Hematopoietic multipotent progenitor cell treated with erythropoietin and hydrocortisone succinate and interleukin-3 and kit ligand, for 15 days (in vitro differentiated cells): Measurements from ENCODE around the gene STIL.

Experiments used
- DNase-seq: peaks from one replicate; pipeline ENCODE4 v3.0.0-alpha.2; 2015; ENCODE audit warnings: low spot score

The STIL gene

GRCh38 chr1:47235241-47235681 is 78.7 kb downstream of the STIL start:
- no peak for DNase-seq

GRCh38 chr1:47233186-47233585 is 80.8 kb downstream of the STIL start:
- peak; percentile 63 for DNase-seq

GRCh38 chr1:47232187-47232874 is 81.6 kb downstream of the STIL start, which contains the start of gene TAL1:
Gene TAL1 (minus strand): TSS chr1:47232225. CDS start chr1:47225888, 6,337 bp downstream.
- DNase-seq, result peak; percentile 98

GRCh38 chr1:47231301-47232186 is 82.4 kb downstream of the STIL start:
- DNase-seq, result peak; percentile 75

- peak; percentile 60 for DNase-seq
These were observed 83.2 kb downstream of the STIL start for GRCh38 chr1:47230692-47231300.

GRCh38 chr1:47229886-47230691 is 83.9 kb downstream of the STIL start:
- peak; percentile 51 for DNase-seq

GRCh38 chr1:47229031-47229885 is 84.7 kb downstream of the STIL start:
- DNase-seq, result peak; percentile 87

- DNase-seq, result no peak
These were observed 85.3 kb downstream of the STIL start for GRCh38 chr1:47228644-47229030.

- DNase-seq, result peak; percentile 54
These were observed 86.4 kb downstream of the STIL start for GRCh38 chr1:47227341-47228232.

- peak; percentile 65 for DNase-seq
These were observed 87.1 kb downstream of the STIL start for GRCh38 chr1:47226839-47227215.

GRCh38 chr1:47226121-47226838 is 87.7 kb downstream of the STIL start:
- DNase-seq, result peak; percentile 65

- DNase-seq, result no peak
These were observed 88.4 kb downstream of the STIL start for GRCh38 chr1:47225430-47226100.

- peak; percentile 48 for DNase-seq
These were observed 89.1 kb downstream of the STIL start for GRCh38 chr1:47224676-47225399.

GRCh38 chr1:47223921-47224675 is 89.8 kb downstream of the STIL start:
- no peak for DNase-seq

- no peak for DNase-seq
These were observed 90.6 kb downstream of the STIL start for GRCh38 chr1:47223174-47223920.

- DNase-seq, result no peak
These were observed 91.5 kb downstream of the STIL start for GRCh38 chr1:47222476-47222875.
